Endothelial cell (in vitro differentiated cells): Measurements from ENCODE around the gene CAPN3. TPM values are rescaled to one million over a fixed set of nuclear protein-coding genes. Genes with fewer than 3 reads are reported as not detected.

Experiments used
- DNase-seq: peaks from one replicate; pipeline ENCODE4 v3.0.0; 2021; ENCODE audit warnings: low spot score
- H3K27ac Mint-ChIP-seq: one replicate; pipeline ENCODE4 v1.8.0; 2021; ENCODE audit warnings: mixed read lengths, inconsistent platforms; ENCODE audit not compliant: unreplicated experiment
- H3K27me3 Mint-ChIP-seq: one replicate; pipeline ENCODE4 v1.8.0; 2021; ENCODE audit warnings: mild to moderate bottlenecking, moderate library complexity, mixed read lengths, inconsistent platforms; ENCODE audit not compliant: unreplicated experiment
- H3K36me3 Mint-ChIP-seq: one replicate; pipeline ENCODE4 v1.8.0; 2021; ENCODE audit warnings: mild to moderate bottlenecking, low read depth, mixed read lengths, inconsistent platforms; ENCODE audit not compliant: unreplicated experiment
- H3K4me1 Mint-ChIP-seq: one replicate; pipeline ENCODE4 v1.8.0; 2021; ENCODE audit warnings: mild to moderate bottlenecking, mixed read lengths, inconsistent platforms; ENCODE audit not compliant: unreplicated experiment
- H3K4me3 Mint-ChIP-seq: one replicate; pipeline ENCODE4 v1.8.0; 2021; ENCODE audit warnings: mild to moderate bottlenecking, mixed read lengths, inconsistent platforms; ENCODE audit not compliant: unreplicated experiment
- H3K9me3 Mint-ChIP-seq: one replicate; pipeline ENCODE4 v1.8.0; 2021; ENCODE audit warnings: mixed read lengths, inconsistent platforms; ENCODE audit not compliant: unreplicated experiment
- CTCF ChIP-seq: fragments of 200-600 bp; sonication (generic); IDR thresholded peaks from one replicate; pipeline ENCODE4 v1.5.0; 2021; ENCODE audit warnings: antibody characterized with exemption; ENCODE audit not compliant: unreplicated experiment
- total RNA-seq: library from RNA; stranded (reverse); fragmentation: NEBNext Ultra II Directional; extraction: Animal tissue kit (Norgen Biotek cat#: 25700); gene quantifications from one replicate; pipeline ENCODE4 v1.2.1, GENCODE V29; 2021; ENCODE audit not compliant: unreplicated experiment

The CAPN3 gene
- total RNA-seq, 1 donor from 2014 or later: 2.0 TPM

DNA sequence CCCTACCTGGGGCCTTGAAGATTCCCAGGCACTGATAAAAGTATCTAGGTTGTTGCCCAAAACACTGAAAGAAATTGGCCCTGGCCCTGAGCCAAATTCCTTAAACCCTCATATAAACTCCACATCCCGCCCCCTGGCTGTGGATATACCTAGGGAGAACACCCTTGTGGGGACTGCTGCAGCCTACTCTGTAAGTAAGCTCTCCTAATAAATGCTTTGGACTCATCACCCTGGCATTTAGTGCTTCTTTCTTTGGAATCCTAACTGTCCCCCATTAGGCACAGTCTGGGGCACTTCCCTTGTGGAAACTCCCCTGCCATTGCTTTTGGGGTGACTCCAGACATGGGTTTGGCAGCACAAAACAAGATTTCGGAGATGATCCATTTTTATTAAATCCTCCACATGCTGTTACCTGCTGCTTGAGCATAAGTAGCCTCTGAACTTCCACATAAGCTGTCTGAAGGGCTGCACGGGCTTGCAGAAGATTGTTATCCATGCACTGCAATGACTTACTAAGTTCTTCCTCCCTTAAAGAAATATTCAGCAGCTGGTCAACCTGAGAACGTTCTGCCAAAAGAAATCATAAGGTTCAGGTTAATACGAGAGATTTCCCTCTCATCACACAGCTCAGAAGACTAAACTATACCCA is 85.2 kb downstream of the CAPN3 start:
- DNase-seq: no peak
- no peaks in the 10 kb centered on the region for H3K4me1 Mint-ChIP-seq
- H3K4me3 Mint-ChIP-seq: no peak overlapping the region
- no peaks in the 10 kb centered on the region for H3K9me3 Mint-ChIP-seq
- no peak overlapping the region for H3K27ac Mint-ChIP-seq
- H3K36me3 Mint-ChIP-seq: peaks cover 13% of the 10 kb centered on the region
- no peak for TF ChIP-seq CTCF
- no peaks in the 10 kb centered on the region for H3K27me3 Mint-ChIP-seq

GRCh38 chr15:42445551-42445950 is 86.2 kb downstream of the CAPN3 start:
- peaks cover 19% of the 10 kb centered on the region for H3K36me3 Mint-ChIP-seq
- H3K27me3 Mint-ChIP-seq: no peaks in the 10 kb centered on the region
- no peaks in the 10 kb centered on the region for H3K4me1 Mint-ChIP-seq

DNA sequence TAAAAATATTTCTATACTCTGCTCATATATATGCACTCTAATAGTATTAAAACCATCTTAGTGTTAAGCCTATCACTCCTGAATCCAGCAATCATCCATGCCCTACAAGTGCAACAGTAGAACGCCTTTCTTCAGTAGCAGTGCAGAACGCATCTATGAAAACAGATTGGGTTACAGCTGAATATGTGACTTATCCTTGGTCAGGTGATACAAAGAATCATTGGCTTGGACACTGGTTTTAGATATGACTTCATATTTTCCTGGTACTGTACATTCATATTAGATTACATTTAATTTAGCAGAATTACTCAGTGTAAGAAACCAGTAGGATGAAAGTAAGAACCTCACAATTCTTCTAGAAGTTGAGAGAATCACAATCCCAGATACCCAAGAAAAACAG is 88.3 kb downstream of the CAPN3 start:
- TF ChIP-seq CTCF: no peak
- Mint-ChIP-seq H3K4me1 (no peaks in the 10 kb centered on the region), H3K9me3 (no peaks in the 10 kb centered on the region), H3K27me3 (no peaks in the 10 kb centered on the region), H3K36me3 (peaks cover 25% of the 10 kb centered on the region), H3K4me3 (no peak overlapping the region), H3K27ac (no peak overlapping the region)
- no peak for DNase-seq

More at GRCh38 chr15:42445551-42445950, 86.2 kb downstream of the CAPN3 start:
- Mint-ChIP-seq H3K9me3 (no peaks in the 10 kb centered on the region), H3K27ac (no peak overlapping the region), H3K4me3 (no peak overlapping the region)
- DNase-seq: no peak
- TF ChIP-seq CTCF: no peak

DNA sequence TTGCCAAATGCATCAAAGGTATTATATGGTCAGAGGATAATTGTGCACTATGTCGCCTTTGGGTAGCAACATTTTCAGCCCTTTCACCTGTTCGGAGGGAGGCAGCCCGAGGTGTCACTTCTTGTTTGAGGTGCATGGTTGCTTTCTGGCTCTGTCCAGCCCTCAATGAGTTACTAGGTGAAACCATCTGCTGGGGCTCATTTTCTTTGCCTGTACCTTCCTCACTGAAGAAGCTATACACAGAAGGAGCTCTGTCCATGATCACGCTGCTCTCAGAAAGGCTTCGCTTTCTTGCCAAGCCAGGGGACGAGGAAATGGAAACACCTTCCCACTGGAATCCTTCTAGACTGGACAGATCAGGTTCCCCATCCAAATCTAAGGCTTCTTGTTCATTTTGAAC is 89.0 kb downstream of the CAPN3 start:
- Mint-ChIP-seq H3K4me3 (no peak overlapping the region), H3K4me1 (no peaks in the 10 kb centered on the region), H3K27ac (no peak overlapping the region), H3K27me3 (no peaks in the 10 kb centered on the region), H3K36me3 (peaks cover 25% of the 10 kb centered on the region), H3K9me3 (no peaks in the 10 kb centered on the region)
- DNase-seq: no peak
- TF ChIP-seq CTCF: no peak

DNA sequence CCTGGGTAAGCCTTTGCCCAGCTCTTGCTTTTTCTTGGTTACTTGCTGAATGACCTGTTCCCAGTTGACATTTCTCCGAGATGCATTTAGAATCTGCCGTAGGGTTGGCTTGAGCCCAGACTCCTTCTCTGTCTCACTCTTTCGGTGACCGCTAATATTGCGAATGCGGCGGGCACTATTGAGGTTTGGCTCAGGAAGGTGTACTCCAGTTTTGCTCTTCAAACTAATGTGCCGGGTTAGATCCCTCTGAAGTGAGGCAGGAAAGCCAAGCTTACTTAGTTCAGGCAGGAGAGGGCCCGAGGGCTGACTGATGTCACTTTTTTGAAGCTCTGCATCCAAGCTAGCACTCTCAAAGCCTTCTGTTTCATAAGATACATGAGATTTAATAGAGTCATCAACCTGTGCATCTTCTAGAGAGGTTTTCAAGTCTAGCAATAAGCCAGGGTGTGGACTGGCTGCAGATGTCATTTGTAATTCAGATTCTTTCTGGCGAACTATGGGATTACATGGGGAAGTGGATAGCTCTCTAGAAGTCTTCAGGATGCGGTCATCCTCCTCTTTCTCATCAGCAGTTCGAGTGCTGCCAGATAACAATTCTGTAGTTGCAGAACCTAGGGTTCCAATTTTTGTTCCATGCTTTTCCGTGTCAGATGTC is 90.6 kb downstream of the CAPN3 start:
- Mint-ChIP-seq H3K4me3 (no peak overlapping the region), H3K36me3 (peaks cover 25% of the 10 kb centered on the region), H3K4me1 (no peaks in the 10 kb centered on the region), H3K27ac (no peak overlapping the region), H3K27me3 (no peaks in the 10 kb centered on the region), H3K9me3 (no peaks in the 10 kb centered on the region)
- no peak for DNase-seq
- no peak for TF ChIP-seq CTCF
